Loucy (cell line): ENCODE results near the gene FGGY.

Source experiments
- H2AFZ ChIP-seq: fragments of 200-600 bp; sonication (generic); 2 replicates; pipeline ENCODE4 v1.6.0; 2016; ENCODE audit warnings: antibody characterized with exemption, mild to moderate bottlenecking, low read length, moderate library complexity
- H3F3A ChIP-seq: fragments of 200-600 bp; 2 replicates; pipeline ENCODE4 v1.6.0; 2016; ENCODE audit warnings: antibody characterized with exemption, low read depth, mild to moderate bottlenecking
- H3K27me3 ChIP-seq: fragments of 200-600 bp; sonication (generic); 2 replicates; pipeline ENCODE4 v1.6.1; 2014; ENCODE audit warnings: low read length, mild to moderate bottlenecking; ENCODE audit not compliant: insufficient read depth, poor library complexity, severe bottlenecking
- H3K36me3 ChIP-seq: fragments of 200-600 bp; sonication (generic); 2 replicates; pipeline ENCODE4 v1.6.1; 2016; ENCODE audit warnings: low read length; ENCODE audit not compliant: insufficient read depth
- H3K4me1 ChIP-seq: fragments of 200-600 bp; sonication (generic); 2 replicates; pipeline ENCODE4 v1.5.1; 2014; ENCODE audit warnings: low read length, mild to moderate bottlenecking; ENCODE audit not compliant: insufficient read depth, poor library complexity, severe bottlenecking
- H3K4me2 ChIP-seq: fragments of 200-600 bp; sonication (generic); 2 replicates; pipeline ENCODE4 v1.6.0; 2014; ENCODE audit warnings: antibody characterized with exemption, low read length, low read depth, mild to moderate bottlenecking; ENCODE audit not compliant: poor library complexity, severe bottlenecking
- H3K4me3 ChIP-seq: fragments of 200-600 bp; sonication (generic); 2 replicates; pipeline ENCODE4 v1.5.1; 2014; ENCODE audit warnings: low read length, mild to moderate bottlenecking, mixed read lengths; ENCODE audit not compliant: poor library complexity, severe bottlenecking
- H3K79me2 ChIP-seq: fragments of 200-600 bp; sonication (generic); 2 replicates; pipeline ENCODE4 v1.6.1; 2014; ENCODE audit warnings: low read length; ENCODE audit not compliant: insufficient read depth
- H3K9ac ChIP-seq: fragments of 200-600 bp; sonication (generic); 2 replicates; pipeline ENCODE4 v1.6.0; 2014; ENCODE audit warnings: mild to moderate bottlenecking, low read depth, low read length, moderate library complexity; ENCODE audit not compliant: poor library complexity, severe bottlenecking
- H3K9me2 ChIP-seq: fragments of 200-600 bp; sonication (generic); replicated peaks from 2 replicates; pipeline ENCODE4 v1.6.1; 2016; ENCODE audit warnings: low read depth, low read length, mixed read lengths
- H3K9me3 ChIP-seq: fragments of 200-600 bp; sonication (generic); 2 replicates; pipeline ENCODE4 v1.6.1; 2014; ENCODE audit warnings: mild to moderate bottlenecking, antibody characterized with exemption, low read length, low read depth; ENCODE audit not compliant: insufficient read depth
- H4K20me1 ChIP-seq: fragments of 200-600 bp; sonication (generic); 2 replicates; pipeline ENCODE4 v1.6.0; 2014; ENCODE audit warnings: antibody characterized with exemption, low read length, mild to moderate bottlenecking; ENCODE audit not compliant: insufficient read depth, poor library complexity, severe bottlenecking
- EZH2phosphoT487 ChIP-seq: fragments of 200-600 bp; IDR thresholded peaks from 2 replicates; pipeline ENCODE4 v1.6.1; 2018; ENCODE audit warnings: antibody characterized with exemption, mild to moderate bottlenecking, moderate library complexity, borderline replicate concordance
- TF ChIP-seq, protein P1 (sequence below): fragments of 200-600 bp; sonication (generic); conservative IDR thresholded peaks from 2 replicates; pipeline ENCODE4 v1.5.1; 2014; ENCODE audit warnings: mild to moderate bottlenecking, antibody characterized with exemption, low read length

FGGY gene

DNA sequence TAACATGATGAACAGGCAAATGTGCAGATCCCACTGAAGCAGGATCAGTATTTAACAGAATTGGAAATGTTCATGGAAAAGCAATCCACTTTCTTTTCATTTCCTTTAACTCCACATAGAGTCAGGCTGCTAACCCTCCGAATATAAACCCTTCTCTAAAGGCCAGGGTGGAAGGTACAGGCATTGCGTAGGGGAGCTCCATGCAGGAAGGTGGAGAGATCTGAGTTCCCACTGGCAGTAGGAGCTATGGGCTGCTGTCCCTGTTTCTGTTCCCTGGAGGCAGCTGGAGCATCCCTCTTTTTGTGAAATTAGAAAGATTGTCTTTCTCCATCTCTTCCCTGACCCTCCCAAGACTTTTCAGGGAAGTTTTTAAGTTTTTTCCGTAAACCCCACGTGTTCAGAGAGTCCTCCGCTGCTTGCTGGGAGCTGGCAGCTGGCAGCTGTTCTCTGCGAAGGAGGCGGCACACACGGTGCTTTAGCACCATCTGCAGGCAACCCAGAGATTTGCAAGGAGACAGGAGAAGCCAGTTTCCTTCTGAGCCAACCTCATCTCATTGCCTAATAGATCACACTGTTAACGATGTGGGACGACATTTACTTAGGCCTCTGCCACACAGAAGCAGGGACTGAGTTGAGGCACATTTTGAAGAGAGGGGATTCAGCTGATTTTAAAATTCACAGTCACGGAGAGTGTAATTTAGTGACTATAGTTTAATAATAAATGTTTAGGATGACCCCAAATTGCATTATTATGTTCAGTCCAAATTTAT is 462.4 kb downstream of the FGGY start:
- Histone ChIP-seq H2AFZ (peak overlapping the region; percentile 65), H3K27me3 (no peaks in the 10 kb centered on the region), H3K9me3 (no peaks in the 10 kb centered on the region), H3K4me1 (no peaks in the 10 kb centered on the region), H3K9me2 (no peaks in the 10 kb centered on the region), H3K4me3 (no peak overlapping the region), H3K36me3 (no peaks in the 10 kb centered on the region), H3F3A (no peaks in the 10 kb centered on the region), H4K20me1 (no peaks in the 10 kb centered on the region), H3K9ac (no peak overlapping the region), H3K79me2 (no peaks in the 10 kb centered on the region), H3K4me2 (peak overlapping the region; percentile 37)
- TF ChIP-seq, protein P1, sequence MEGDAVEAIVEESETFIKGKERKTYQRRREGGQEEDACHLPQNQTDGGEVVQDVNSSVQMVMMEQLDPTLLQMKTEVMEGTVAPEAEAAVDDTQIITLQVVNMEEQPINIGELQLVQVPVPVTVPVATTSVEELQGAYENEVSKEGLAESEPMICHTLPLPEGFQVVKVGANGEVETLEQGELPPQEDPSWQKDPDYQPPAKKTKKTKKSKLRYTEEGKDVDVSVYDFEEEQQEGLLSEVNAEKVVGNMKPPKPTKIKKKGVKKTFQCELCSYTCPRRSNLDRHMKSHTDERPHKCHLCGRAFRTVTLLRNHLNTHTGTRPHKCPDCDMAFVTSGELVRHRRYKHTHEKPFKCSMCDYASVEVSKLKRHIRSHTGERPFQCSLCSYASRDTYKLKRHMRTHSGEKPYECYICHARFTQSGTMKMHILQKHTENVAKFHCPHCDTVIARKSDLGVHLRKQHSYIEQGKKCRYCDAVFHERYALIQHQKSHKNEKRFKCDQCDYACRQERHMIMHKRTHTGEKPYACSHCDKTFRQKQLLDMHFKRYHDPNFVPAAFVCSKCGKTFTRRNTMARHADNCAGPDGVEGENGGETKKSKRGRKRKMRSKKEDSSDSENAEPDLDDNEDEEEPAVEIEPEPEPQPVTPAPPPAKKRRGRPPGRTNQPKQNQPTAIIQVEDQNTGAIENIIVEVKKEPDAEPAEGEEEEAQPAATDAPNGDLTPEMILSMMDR, result peak; percentile 97
- no peak for TF ChIP-seq EZH2phosphoT487

DNA sequence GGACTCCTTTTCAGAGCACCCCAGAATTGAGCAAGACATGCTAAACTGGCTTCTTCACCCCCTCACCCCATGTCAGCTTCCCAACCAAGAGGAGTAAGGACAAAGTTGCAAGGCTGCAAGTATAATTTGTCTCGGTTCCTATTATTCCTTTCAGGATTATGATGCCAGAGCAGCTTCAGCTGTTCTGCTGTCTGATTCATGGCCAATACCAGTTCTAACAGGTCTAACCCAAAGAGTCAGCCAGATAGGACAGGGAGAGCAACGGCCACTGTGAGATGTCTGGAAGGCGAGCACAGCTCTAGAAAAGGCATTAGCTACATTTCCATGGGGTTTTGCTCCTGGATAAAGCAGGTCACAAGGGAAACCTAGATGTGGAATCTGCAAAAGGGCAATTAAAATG is 464.5 kb downstream of the FGGY start:
- TF ChIP-seq EZH2phosphoT487, result no peak
- TF ChIP-seq, protein P1, result no peak
- Histone ChIP-seq H4K20me1 (no peaks in the 10 kb centered on the region), H3K9me2 (no peaks in the 10 kb centered on the region), H3K36me3 (no peaks in the 10 kb centered on the region), H3K4me3 (no peak overlapping the region), H3K79me2 (no peaks in the 10 kb centered on the region), H3K9ac (no peak overlapping the region), H3K9me3 (no peaks in the 10 kb centered on the region), H2AFZ (no peak overlapping the region), H3K4me1 (no peaks in the 10 kb centered on the region), H3K4me2 (no peak overlapping the region), H3K27me3 (no peaks in the 10 kb centered on the region), H3F3A (no peaks in the 10 kb centered on the region)

DNA sequence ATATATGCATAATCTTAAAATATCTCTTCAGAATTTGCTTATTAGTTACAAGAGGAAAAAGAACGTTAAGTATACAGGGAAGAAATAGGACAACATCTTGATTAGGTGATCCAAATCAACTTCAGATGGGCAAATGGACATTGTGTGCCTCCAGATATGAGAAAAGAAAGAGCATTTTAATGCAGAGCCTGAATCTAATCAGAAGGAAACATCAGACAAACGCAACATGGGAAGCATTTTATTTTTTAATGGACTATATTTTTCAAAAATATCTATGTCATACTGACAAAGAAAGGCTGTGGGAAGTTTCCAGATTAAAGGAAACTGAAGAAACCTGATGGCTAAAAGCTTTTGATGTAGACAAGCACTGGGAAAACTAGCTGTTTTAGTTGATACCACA is 466.5 kb downstream of the FGGY start:
- Histone ChIP-seq H3K36me3 (no peaks in the 10 kb centered on the region), H3K4me2 (no peak overlapping the region), H3K9ac (no peak overlapping the region), H3K4me3 (no peak overlapping the region), H3K4me1 (no peaks in the 10 kb centered on the region), H3K79me2 (no peaks in the 10 kb centered on the region), H3K9me3 (no peaks in the 10 kb centered on the region), H3K27me3 (no peaks in the 10 kb centered on the region), H3F3A (no peaks in the 10 kb centered on the region), H2AFZ (no peak overlapping the region), H4K20me1 (no peaks in the 10 kb centered on the region), H3K9me2 (no peaks in the 10 kb centered on the region)
- no peak for TF ChIP-seq EZH2phosphoT487
- TF ChIP-seq, protein P1, result no peak
